ENCODE results near the gene NPIPB9.
"Not testable (repeated sequence)": the region's sequence is repeated elsewhere in the genome, so short reads cannot be mapped to it uniquely, and the experiment has no call there.

- TF ChIP-seq CTCF (conservative IDR thresholded peaks at IDR 0.05 in 1 of 2, IDR thresholded peaks at IDR 0.05 in 1 of 2; ENCODE audit: extremely low read depth in 1 of 2, insufficient read depth in 1 of 2, low read depth in 1 of 2, low read length in 2 of 2); EZH2 (IDR thresholded peaks at IDR 0.05; ENCODE audit: borderline replicate concordance, low read length): not testable (repeated sequence)
Measured at GRCh38 chr16:28722852-28723650, 28.5 kb upstream of the NPIPB9 start.

All from mammary epithelial cell (primary cell).